ENCODE results near the gene LHFPL3. TPM values are rescaled to one million over a fixed set of nuclear protein-coding genes. Genes with fewer than 3 reads are reported as not detected.
"Not testable (repeated sequence)": the region's sequence is repeated elsewhere in the genome, so short reads cannot be mapped to it uniquely, and the experiment has no call there.

LHFPL3 gene
- total RNA-seq, 2 donors from 2014 or later: not detected

- ATAC-seq (no peak), DNase-seq (no peak)
- intact Hi-C loops (cut with DNase I): no loop called here
Observed at GRCh38 chr7:104551226-104551625, 222.8 kb downstream of the LHFPL3 start.

GRCh38 chr7:104552102-104552501 is 223.7 kb downstream of the LHFPL3 start:
- intact Hi-C loops (cut with DNase I): no loop called here
- peak; percentile 60 to 67 for ATAC-seq
- DNase-seq: peak; percentile 48

GRCh38 chr7:104553074-104553473 is 224.7 kb downstream of the LHFPL3 start:
- intact Hi-C loops (cut with DNase I): no loop called here
- no peak for DNase-seq
- no peak for ATAC-seq

GRCh38 chr7:104563350-104563901 is 235.0 kb downstream of the LHFPL3 start:
- ATAC-seq; DNase-seq; intact Hi-C loops (cut with DNase I): not testable (repeated sequence)

GRCh38 chr7:104569751-104570150 is 241.3 kb downstream of the LHFPL3 start:
- ATAC-seq (no peak), DNase-seq (no peak)
- intact Hi-C loops (cut with DNase I): no loop called here

GRCh38 chr7:104572554-104572953 is 244.2 kb downstream of the LHFPL3 start:
- no peak for ATAC-seq
- no peak for DNase-seq
- intact Hi-C loops (cut with DNase I): no loop called here

- intact Hi-C loops (cut with DNase I): no loop called here
- ATAC-seq (no peak), DNase-seq (no peak)
Observed at GRCh38 chr7:104584620-104585019, 256.2 kb downstream of the LHFPL3 start.

- ATAC-seq; DNase-seq; intact Hi-C loops (cut with DNase I): not testable (repeated sequence)
Observed at GRCh38 chr7:104595591-104595990, 267.2 kb downstream of the LHFPL3 start.

GRCh38 chr7:104603957-104604356 is 275.6 kb downstream of the LHFPL3 start:
- DNase-seq (no peak), ATAC-seq (no peak)
- intact Hi-C loops (cut with DNase I): no loop called here

- no peak for DNase-seq
- intact Hi-C loops (cut with DNase I): no loop called here
- ATAC-seq: no peak
Observed at GRCh38 chr7:104604706-104605105, 276.3 kb downstream of the LHFPL3 start.

GRCh38 chr7:104621321-104621720 is 292.9 kb downstream of the LHFPL3 start:
- intact Hi-C loops (cut with DNase I): no loop called here

GRCh38 chr7:104625956-104626355 is 297.6 kb downstream of the LHFPL3 start:
- ATAC-seq (no peak), DNase-seq (no peak)
- intact Hi-C loops (cut with DNase I): no loop called here

More at GRCh38 chr7:104621321-104621720, 292.9 kb downstream of the LHFPL3 start:
- no peak for ATAC-seq
- DNase-seq: no peak

- intact Hi-C loops (cut with DNase I): no loop called here
- DNase-seq (no peak), ATAC-seq (peak in 1 of 2 donors; percentile 47)
Observed at GRCh38 chr7:104627516-104627915, 299.1 kb downstream of the LHFPL3 start.

GRCh38 chr7:104628017-104628416 is 299.6 kb downstream of the LHFPL3 start:
- intact Hi-C loops (cut with DNase I): no loop called here

GRCh38 chr7:104629408-104629807 is 301.0 kb downstream of the LHFPL3 start:
- intact Hi-C loops (cut with DNase I): no loop called here
- ATAC-seq (no peak), DNase-seq (no peak)

More at GRCh38 chr7:104628017-104628416, 299.6 kb downstream of the LHFPL3 start:
- ATAC-seq: no peak
- no peak for DNase-seq

GRCh38 chr7:104640506-104640905 is 312.1 kb downstream of the LHFPL3 start:
- DNase-seq: no peak
- intact Hi-C loops (cut with DNase I): loop anchor here (5.0 to 10.0 kb wide), 2 partner anchors 204 to 207 kb away; no protein-coding TSS in a partner anchor
- ATAC-seq: no peak

- DNase-seq: no peak
- no peak for ATAC-seq
- intact Hi-C loops (cut with DNase I): loop anchor here (5.0 to 10.0 kb wide), 2 partner anchors 202 to 205 kb away; no protein-coding TSS in a partner anchor
Observed at GRCh38 chr7:104642560-104642959, 314.2 kb downstream of the LHFPL3 start.

GRCh38 chr7:104643587-104644217 is 315.3 kb downstream of the LHFPL3 start:
- no peak for ATAC-seq
- intact Hi-C loops (cut with DNase I): loop anchor here (5.0 to 10.0 kb wide), 2 partner anchors 201 to 204 kb away; no protein-coding TSS in a partner anchor

GRCh38 chr7:104650991-104651640 is 322.7 kb downstream of the LHFPL3 start:
- no peak for ATAC-seq
- intact Hi-C loops (cut with DNase I): no loop called here
- DNase-seq: no peak

More at GRCh38 chr7:104643587-104644217, 315.3 kb downstream of the LHFPL3 start:
- no peak for DNase-seq

- intact Hi-C loops (cut with DNase I): no loop called here
- DNase-seq (no peak), ATAC-seq (no peak)
Observed at GRCh38 chr7:104652434-104652833, 324.0 kb downstream of the LHFPL3 start.
